ENCODE measurements around the gene SEL1L3. TPM values are rescaled to one million over a fixed set of nuclear protein-coding genes. Genes with fewer than 3 reads are reported as not detected.

SEL1L3 gene
- total RNA-seq, 1 donor from 2014 or later: 70.5 TPM

DNA sequence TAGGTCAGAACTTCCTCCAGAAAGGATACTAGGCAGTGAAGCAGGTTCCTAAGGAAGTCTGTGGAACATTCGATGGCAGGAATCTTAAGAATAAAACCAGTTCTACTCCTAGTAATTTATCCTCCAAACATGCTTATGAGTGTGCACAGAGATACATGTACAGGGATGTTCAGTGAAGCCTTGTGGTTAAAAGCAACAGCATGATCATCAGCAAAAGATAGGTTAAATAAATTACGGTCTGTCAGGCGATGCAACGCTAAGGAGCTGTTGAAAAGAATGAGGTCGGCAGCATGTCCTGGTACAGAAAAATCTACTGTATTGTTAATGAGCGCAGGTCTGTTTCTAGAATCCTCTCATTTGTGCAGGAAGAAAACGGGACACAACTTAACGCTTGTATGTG is 23.6 kb downstream of the SEL1L3 start:
- Histone ChIP-seq H3K9me3 (no peaks in the 10 kb centered on the region), H3K27me3 (ENCODE audit: low read depth) (no peaks in the 10 kb centered on the region), H3K4me3 (no peak overlapping the region), H3K36me3 (no peaks in the 10 kb centered on the region), H3K4me1 (peaks cover 18% of the 10 kb centered on the region), H3K27ac (no peak overlapping the region)
- ATAC-seq (no peak), DNase-seq (no peak)
- TF ChIP-seq, protein P1, sequence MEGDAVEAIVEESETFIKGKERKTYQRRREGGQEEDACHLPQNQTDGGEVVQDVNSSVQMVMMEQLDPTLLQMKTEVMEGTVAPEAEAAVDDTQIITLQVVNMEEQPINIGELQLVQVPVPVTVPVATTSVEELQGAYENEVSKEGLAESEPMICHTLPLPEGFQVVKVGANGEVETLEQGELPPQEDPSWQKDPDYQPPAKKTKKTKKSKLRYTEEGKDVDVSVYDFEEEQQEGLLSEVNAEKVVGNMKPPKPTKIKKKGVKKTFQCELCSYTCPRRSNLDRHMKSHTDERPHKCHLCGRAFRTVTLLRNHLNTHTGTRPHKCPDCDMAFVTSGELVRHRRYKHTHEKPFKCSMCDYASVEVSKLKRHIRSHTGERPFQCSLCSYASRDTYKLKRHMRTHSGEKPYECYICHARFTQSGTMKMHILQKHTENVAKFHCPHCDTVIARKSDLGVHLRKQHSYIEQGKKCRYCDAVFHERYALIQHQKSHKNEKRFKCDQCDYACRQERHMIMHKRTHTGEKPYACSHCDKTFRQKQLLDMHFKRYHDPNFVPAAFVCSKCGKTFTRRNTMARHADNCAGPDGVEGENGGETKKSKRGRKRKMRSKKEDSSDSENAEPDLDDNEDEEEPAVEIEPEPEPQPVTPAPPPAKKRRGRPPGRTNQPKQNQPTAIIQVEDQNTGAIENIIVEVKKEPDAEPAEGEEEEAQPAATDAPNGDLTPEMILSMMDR (IDR thresholded peaks at IDR 0.05): no peak
- intact Hi-C loops (cut with DNase I): no loop called here

DNA sequence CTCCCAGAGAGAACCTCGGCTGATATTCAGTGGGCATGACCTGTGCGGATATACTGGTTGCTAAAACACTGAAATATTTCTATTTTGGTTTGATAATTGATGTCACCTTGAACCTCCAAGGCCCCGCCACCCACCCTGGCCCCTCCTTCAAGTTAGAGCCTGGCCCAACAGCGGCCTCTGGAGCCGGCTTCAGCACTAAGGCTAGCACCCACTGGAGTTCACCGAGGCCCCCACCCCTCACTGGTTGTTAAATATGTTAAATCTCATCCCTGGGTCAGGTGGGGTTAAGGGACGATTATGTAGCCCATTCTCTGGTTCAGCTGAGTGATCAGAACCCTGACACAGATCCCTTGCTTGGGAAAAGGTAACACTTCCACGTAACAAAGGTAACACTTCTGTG is 24.3 kb downstream of the SEL1L3 start:
- no peak for DNase-seq
- H3K36me3 ChIP-seq: no peaks in the 10 kb centered on the region

DNA sequence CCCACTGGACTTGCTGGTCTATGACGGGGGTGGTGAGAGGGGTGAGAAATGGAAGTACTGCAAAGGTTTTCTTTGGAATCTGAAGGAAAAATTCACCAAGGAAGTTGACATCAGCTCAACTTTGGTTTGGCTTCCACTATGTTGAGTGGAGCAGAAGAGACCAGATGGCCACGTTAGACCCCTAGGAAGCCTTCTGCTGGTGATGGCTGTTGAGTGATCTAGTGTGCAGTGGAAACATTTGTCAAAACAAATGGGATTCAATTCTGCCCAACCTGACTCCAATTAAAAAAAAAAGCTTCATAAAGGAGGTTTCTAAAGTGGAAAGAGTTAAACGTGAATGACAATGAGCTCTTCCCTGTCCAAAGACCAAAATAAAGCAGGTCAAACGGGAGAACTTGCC is 25.7 kb downstream of the SEL1L3 start:
- TF ChIP-seq, protein P1 (IDR thresholded peaks at IDR 0.05): no peak
- Histone ChIP-seq H3K4me1 (no peaks in the 10 kb centered on the region), H3K36me3 (peaks cover 12% of the 10 kb centered on the region), H3K27me3 (ENCODE audit: low read depth) (no peaks in the 10 kb centered on the region), H3K9me3 (no peaks in the 10 kb centered on the region), H3K4me3 (no peak overlapping the region), H3K27ac (no peak overlapping the region)
- DNase-seq: no peak
- intact Hi-C loops (cut with DNase I): no loop called here
- no peak for ATAC-seq

More for the DNA sequence above, 24.3 kb downstream of the SEL1L3 start:
- ATAC-seq: no peak
- Histone ChIP-seq H3K9me3 (no peaks in the 10 kb centered on the region), H3K4me3 (no peak overlapping the region), H3K4me1 (peaks cover 11% of the 10 kb centered on the region), H3K27me3 (ENCODE audit: low read depth) (no peaks in the 10 kb centered on the region), H3K27ac (no peak overlapping the region)
- TF ChIP-seq, protein P1 (IDR thresholded peaks at IDR 0.05): no peak
- intact Hi-C loops (cut with DNase I): no loop called here

DNA sequence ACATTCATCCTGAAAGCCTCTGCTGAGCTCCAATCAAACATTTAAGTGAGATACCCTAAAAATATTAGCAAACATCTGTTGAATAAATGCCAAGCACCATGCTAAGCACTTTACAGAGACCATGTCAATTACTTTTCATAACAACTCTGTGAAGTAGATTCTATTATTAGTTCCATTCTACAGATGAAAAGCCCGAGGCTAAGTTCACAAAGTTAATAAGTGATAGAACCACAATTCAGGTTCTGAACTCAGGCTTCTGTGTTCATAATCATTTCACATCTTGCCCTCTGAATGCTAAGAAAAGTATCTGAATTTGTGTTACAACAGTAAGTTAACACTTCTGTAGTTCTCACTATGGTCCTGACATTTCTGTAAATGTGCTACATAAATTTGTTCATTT is 27.4 kb downstream of the SEL1L3 start:
- TF ChIP-seq, protein P1 (IDR thresholded peaks at IDR 0.05): no peak
- H3K36me3 ChIP-seq: peaks cover 18% of the 10 kb centered on the region
- H3K9me3 ChIP-seq: no peaks in the 10 kb centered on the region
- no peak for ATAC-seq
- intact Hi-C loops (cut with DNase I): no loop called here
- no peak for DNase-seq
- no peak overlapping the region for H3K27ac ChIP-seq
- H3K27me3 ChIP-seq (ENCODE audit: low read depth): no peaks in the 10 kb centered on the region
- no peak overlapping the region for H3K4me3 ChIP-seq
- no peaks in the 10 kb centered on the region for H3K4me1 ChIP-seq

DNA sequence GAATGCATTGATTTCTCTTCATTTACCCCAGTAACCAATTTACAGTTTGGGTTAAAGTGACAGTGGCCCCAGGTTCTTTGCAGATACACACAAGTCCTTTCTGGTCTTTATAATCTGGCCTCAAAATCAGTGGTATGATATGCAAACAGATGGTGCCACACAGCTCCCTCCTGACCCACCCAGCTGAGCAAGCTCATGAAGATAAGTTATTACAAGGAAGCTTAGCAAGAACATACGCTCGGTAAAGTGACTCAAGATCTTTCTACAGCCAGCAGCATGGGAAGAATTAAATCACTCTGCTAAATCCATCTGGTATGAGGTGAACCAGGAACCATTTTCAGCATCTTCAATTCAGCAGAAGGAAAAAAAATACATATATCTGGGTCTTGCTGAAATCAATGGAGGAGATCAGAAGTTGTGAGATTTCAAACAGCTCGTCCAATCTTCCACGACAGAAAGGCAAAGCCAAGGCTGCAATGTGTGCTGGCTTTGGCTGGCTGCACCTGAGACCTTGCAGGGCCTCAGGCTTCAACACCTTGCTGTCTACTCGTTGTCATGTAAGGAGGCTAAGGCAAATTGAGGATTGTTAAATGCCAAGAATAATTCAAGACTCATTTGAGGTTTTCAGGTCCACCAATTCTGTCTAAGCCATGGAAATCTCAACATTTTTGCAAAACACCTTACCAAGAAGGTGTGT is 28.2 kb downstream of the SEL1L3 start:
- TF ChIP-seq, protein P1 (IDR thresholded peaks at IDR 0.05): no peak
- Histone ChIP-seq H3K4me3 (no peak overlapping the region), H3K27ac (no peak overlapping the region), H3K4me1 (no peaks in the 10 kb centered on the region), H3K27me3 (ENCODE audit: low read depth) (no peaks in the 10 kb centered on the region), H3K9me3 (no peaks in the 10 kb centered on the region), H3K36me3 (peaks cover 18% of the 10 kb centered on the region)
- intact Hi-C loops (cut with DNase I): no loop called here
- DNase-seq (no peak), ATAC-seq (no peak)

Data from lower lobe of right lung (tissue), 2 donors.